Effector CD8-positive, alpha-beta T cell (primary cell): ENCODE measurements around the gene ELAVL1.
"Not testable (repeated sequence)": the region's sequence is repeated elsewhere in the genome, so short reads cannot be mapped to it uniquely, and the experiment has no call there.

Source experiments
- DNase-seq: peaks from one replicate; lab custom pipeline; 2025; lab: John Stamatoyannopoulos, UW

The ELAVL1 gene

DNA sequence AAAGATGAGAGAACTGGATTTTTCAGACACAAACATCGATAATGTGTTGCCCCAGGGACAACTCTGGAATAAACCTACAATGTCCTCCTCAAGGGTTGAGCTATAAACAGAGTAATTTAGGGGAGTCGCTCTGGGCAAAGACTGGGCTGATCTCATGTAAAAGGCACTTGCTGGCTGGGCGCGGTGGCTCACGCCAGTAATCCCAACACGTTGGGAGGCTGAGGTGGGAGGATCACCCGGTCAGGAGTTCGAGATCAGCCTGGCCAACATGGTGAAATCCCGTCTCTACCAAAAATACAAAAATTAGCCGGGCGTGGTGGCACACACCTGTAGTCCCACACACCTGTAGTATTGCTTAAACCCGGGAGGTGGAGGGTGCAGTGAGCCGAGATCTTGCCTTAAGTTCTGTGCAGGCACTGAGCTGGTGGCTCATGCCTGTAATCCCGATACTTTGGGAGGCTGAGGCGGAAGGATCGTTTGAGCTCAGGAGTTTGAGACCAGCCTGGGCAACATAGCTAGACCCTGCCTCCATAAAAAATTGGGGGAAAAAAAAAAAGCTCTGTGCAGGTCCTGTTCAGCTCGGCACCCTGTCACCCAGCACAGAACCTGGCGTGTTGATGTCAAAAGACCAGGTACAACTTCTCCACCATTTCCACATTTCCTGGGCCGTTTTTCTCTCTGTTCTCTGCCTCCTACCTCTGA is 63.4 kb downstream of the ELAVL1 start:
- no peak for DNase-seq

DNA sequence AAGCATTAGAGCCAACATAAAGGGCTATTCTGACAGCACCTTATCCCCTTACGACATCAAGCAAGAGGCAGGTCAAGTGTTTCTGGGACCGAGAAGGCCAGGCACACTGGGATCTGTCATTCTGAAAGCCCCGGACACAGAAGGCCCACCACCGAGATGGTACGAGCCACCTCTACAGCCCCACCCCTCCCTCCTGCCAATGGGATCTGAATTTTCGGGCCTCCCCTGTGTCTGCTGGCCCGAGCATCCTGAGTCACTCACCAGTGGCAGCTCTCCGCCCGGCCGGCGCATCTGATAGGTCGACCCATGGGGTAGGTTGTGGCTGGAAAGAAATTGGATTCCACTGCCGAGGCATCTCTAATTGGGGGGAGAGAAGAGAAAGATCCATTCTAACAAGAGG is 64.6 kb downstream of the ELAVL1 start:
- DNase-seq, result no peak

DNA sequence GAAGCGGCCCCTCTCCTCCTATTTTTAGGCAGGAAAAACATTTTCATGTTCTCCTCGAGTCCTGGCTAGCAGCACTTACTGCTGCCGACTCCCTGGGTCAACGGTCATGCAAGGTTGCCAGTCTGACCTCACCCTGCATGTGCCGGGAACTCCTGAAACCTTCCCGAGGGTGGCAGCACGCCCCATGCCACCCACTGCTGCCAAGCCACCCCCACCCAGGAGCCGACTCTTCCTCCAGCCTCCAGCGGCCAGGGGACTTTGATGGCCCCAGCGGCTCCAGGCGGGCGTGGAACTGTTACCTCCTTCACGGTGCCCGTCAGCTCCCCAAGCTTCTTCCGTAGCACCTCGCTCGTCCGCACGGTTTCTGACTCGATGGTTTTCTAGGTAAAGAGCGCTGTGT is 70.7 kb downstream of the ELAVL1 start:
- DNase-seq, result no peak

DNA sequence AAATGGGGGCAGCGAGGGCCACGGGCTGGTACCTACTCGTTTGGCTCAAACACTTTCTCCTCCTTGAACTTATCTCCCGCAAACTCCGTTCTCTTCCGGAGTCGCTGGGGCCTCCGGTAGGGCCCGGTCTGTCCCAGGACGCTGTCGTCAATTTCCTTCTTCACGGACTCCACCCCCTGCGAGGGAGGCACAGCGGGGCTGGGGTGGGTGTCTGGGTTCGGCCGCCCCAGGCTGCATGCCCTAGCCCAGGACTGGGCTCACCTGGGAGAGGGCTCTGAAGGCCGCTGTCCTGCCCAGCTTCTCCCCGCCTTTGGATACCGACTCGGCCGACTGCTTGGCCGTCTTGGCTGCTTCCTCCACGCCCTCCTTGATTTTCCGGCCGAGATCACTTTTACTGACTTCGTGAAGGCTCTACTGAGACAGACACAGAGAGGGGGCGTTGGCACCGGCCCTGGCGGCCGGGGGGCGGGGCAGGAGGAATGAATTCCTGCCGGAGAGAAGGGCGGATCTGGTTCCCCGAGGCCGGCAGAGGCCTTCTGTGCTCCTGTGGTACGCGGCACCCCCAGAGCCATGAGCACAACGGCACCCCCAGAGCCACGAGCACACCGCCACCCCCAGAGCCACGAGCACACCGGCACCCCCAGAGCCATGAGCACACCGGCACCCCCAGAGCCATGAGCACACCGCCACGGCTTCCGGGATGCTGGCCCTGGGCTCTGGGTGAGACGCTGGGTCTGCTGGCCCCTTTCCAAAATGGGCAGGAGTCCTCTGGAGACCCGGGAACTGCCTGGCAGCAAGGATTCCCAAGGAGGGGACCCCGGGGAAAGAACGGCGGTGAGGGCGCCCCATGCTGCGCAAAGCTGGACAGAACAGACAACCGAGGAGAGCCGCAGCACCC is 71.4 kb downstream of the ELAVL1 start:
- no peak for DNase-seq

DNA sequence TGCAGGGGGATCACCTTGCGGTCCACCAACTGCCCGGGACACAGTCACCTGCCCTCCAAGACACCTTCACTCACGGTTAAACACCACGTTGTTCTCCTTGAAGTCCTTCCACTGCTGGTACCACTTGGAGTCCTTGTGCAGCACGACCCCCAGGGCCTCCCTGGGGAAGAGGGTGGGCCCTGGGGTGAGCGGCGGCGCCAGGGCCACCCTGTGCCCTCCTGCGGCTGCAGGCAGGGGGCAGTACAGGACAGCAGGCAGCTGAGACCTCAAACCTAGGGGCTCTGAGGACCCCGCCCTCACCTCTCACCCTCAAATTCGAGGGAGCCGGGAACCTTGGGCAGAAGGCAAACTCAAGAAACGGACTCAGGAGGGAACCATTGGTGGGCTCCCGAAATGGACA is 72.0 kb downstream of the ELAVL1 start:
- no peak for DNase-seq

DNA sequence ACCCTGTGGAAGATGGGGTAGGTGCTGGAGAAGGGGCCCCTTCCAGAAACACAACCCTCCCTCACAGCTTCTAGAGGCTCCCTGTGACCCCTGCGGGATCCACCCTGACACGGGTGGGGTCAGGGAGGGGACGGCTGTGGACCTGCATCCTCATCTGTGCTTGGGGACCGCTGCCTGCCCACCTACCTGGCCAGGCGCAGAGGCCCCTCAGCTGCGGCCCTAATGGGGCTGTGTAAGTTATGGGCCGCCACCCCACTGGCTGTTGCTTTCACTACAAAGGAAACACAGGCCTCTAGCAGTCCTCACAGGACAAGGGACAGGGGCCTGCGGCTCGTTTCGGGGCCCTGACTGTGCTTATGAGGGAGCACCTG is 72.5 kb downstream of the ELAVL1 start:
- no peak for DNase-seq

DNA sequence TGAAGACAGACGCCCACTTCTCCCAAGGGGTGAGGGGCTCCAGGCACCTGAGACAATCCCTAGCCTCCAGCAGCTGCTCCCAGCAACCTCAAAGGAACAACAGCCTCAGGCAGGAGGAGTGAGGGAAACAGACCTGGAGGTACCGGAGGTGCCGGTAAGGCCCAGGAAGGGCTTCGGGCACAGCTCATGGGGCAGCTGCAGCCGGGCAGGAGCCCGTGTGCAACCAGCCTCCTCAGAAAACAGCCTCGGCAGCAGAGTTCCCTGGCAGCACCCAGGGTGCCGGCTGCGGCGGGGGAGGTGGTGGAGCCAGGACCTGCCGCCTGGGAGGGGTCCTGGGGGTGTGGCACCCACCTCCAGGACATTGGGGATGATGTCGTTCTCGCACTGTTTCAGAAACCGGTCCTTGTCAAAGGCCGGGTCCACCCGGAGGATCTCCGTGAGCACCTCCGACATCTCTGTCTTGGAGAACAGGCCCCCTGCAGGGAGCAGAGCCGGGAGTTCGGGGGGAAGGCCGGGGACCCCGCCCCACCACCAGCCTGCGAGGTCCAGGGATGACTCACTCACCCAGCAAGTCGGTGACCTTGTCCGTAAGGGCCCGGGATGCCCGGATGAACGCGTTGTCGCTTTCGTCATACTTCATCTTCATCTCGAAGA is 73.0 kb downstream of the ELAVL1 start:
- DNase-seq, result no peak

DNA sequence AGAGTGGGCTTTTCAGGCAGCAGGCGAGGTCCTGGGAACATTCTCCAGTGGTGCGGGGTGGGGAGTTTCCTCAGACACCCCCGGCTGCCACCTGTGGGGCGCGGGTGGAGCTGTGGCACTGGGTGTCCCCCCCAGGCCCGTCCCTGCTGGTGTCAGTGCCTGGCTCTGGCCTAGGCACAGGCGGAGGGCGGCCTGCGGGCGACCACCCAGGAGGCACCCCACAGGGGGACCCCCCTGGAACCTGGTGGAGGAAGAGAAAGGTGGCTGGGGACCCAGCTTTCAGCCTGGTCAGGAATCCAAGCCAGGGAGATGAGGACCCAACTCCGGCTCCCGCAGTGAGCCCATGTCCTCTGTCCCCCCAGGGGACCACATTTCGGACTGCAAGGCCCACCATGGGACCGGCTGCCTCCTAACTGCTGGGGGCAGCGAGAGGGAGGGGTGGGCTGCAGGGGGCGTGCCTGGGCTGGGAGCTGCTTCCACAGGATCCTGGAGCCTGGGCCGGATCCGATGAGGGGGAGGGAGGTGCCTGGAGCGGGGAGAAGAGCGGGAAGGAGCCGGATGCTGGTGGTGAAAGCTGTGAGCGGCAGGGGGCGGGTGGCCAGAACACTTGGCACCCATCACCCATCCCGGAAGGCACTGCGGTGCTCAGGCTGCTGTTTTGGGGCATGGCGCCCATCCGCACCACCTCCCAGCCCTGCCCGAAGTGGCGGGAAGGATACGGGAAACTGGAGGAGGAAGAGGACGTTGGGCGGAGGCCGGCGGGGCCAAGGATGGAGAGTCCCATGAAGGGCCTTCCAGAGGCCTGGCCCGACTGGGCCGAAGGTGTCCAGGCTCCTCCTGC is 74.0 kb downstream of the ELAVL1 start:
- no peak for DNase-seq

DNA sequence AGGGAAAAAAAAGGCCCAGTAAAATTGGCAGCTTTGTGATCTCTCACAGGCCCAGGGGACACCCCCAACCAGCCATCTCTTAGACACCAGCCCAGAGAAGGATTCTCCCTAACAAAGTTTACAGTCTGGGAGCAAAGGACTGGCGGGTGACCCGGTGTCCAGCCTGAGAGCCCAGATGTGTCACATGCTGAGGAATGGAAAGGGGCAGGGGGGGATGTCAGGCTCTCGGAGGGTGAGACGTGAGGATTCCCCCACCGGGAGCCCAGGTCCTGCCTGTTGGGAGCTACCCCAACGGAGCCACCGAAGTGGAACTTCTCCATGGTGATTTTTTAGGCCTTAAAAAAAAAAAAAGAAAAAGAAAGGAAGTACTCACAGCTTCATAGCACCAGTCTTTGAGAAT is 74.7 kb downstream of the ELAVL1 start:
- no peak for DNase-seq

DNA sequence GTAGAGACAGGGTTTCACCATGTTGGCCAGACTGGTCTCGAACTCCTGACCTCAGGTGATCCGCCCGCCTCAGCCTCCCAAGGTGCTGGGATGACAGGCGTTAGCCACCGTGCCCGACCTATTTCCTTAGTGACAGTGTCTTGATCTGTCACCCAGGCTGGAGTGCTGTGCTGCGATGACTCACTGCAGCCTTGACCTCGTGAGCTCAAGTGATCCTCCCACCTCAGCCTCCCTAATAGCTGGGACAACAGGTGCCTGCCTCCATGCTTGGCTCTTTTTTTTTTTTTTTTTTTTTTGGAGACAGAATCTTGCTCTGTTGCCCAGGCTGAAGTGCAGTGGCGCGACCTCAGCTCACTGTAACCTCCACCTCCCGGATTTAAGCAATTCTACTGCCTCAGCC is 75.4 kb downstream of the ELAVL1 start:
- not testable (repeated sequence) for DNase-seq

DNA sequence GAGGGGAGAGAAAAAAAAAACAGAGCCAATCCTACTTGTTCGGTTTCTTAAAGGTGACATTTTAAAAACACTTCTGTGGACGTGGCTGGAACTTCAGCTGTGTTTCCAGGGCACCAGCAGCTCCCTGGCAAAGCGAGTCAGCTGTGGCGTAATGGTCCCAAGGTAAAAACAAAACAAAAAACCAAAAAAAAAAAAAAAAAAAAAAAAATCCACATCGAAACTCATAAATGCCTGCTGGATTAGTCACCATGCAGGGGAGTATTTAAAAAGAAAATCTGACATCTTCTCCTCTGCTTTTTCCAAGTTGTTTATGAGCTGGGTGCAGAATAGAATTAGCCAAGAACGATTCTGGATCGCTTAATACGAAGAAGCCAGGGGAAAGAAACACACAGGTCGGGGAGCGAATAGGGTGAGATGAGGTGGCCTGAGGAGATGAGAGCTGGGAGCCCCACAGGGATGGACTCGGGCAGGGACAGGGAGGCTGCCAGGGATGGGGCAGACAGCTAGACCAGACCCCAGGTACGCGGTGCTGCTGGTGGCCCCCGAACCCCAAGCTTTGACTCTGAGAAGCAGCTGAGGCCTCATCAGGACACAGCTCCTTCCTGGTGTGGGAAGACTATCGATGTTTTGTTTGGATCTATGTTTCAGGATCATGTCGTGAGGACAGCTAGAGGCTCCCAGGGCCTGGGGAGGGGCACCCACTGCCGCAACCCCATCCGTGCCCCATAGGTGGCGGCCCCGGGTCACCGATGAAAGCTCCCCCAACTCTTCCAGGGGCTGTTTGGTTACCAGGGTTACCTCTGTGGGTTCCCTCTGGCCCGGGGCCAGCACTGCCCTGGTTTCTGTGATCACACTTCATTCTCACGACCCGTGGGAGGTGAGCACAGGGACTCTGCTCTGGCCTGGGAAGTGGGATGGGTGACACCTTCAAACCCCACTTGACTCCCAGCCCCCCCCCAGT is 76.4 kb downstream of the ELAVL1 start:
- peak; percentile 66 for DNase-seq

DNA sequence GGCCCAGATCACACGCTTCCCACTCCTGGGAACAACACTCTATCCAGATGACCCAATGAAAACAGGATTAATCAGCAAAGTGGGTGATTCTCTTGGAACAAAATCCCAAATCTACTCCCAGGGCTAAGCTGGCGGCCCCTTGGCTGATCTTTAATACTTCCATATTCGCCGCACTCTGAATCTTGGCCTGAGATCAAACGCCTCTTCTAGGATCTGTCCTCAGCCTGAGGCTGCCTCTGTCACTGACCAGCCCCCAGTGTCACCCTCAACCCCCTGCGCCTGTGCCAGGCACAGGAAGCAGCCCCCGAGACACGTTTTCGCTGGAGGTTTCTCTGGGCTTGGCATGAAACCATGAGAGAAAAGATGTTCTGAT is 77.1 kb downstream of the ELAVL1 start:
- no peak for DNase-seq

DNA sequence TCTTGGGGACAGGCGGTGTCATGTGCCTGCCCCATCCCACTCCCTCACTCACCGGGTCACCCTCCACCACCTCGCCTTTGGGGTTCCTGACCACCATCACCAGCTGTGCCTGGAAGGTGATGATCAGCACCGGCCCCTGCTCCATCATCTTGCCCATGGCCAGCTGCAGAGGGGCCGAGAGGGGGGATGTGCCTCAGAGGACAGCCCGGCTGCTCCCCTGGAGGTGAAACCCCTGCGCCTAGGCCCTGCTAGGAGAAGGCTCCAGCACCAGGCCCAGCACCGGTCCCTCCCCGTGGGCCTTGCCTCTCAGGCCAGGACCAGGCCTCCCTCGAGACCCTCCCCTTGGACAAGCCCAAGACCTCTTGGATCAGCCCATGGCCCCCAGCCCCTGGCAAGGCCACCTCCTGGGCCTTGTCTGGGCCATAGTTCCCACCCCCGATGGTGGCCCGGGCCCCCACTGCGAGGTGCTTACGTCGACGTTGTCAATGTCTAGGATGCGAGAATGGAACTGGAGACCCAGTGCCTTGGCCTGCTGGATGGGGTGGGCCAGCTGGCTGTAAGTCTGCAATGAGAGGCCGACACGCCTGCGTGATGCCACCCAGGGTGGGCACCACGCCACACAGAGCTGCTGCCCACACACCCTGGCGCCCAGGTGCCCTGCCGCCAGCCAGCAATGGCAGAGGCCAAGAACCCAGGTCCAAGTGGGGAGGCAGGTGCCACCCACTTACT is 77.7 kb downstream of the ELAVL1 start:
- no peak for DNase-seq

DNA sequence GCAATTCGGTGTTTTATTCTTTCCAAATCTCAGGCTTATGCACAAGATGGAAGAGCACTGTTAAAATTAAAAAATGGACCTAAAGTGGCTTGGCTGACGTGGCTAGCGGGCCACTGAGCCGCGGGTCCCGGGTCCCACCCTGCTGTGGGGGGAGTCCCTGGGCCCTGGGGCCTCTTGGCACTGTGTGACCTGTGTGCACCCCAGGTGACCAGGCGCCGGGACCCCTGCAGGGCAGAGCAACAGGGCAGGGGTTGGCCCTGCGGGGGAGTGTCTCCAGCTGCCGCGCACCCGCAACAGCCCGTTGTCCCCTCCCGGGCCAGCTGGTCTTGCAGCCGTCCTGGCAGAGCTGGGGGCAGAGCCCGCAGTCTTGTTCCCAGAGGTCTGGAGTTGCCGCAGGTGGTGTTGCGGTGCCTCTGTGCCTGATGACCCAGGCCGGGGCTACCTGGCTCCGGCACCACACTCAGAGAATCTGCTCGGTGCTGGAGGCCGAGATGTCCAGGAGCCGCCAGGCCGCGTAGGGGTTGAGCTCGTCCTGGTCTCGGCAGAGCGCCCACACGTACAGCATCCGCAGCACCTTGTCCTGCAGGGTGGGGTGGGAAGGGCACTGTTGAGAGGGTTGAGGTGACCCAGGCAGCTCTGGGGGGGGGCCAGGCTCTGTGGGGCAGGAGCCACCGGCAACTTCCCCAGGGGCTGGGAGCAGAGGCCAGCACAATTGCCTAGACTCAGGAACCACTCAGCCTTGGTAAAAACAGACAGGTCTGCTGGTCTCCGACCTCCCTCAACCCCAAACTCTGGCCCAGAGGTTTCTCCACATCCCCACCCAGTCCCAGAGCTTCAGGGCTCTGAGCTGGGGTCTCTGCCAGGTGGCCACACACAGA is 78.5 kb downstream of the ELAVL1 start:
- no peak for DNase-seq

DNA sequence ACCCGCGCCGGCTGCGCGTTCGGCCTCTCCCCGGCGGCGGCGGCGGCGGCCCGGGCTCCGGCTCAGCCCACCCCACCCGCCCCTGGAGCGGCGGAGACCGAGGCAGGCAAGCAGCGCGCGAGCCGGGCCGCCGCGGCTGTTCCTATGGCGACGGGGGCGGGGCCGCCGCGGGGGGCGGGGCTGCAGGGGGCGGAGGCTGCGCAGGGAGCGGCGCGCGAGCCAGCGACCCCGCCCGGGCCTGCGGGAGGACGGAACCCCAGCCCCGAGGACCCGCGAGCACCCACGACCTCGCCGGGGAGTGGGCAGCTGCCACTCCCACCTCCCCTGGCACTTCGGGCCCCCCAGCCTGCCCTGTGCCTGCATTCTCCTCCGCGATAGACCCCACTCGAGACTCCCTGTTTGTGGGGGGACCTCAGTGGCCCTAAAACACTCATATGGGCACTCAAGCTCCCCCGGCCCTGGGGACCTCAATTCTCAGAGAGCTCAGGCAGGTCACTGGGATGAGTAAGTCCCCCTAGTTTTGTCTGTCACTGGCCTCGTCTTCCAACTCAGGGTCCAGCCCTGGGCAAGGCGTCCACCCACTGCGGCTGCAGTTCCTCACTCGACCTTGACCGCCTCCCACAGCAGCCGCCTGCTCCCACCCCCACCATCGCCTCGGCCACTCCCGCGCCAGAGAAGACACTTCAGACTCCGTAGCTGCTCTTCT is 79.3 kb downstream of the ELAVL1 start, which contains the start of gene CTXN1:
TSS of gene CTXN1 (minus strand) at position 115 of the 706 bp plus-strand sequence. CDS start 597 bp downstream, outside the sequence.
- DNase-seq, result peak; percentile 68

DNA sequence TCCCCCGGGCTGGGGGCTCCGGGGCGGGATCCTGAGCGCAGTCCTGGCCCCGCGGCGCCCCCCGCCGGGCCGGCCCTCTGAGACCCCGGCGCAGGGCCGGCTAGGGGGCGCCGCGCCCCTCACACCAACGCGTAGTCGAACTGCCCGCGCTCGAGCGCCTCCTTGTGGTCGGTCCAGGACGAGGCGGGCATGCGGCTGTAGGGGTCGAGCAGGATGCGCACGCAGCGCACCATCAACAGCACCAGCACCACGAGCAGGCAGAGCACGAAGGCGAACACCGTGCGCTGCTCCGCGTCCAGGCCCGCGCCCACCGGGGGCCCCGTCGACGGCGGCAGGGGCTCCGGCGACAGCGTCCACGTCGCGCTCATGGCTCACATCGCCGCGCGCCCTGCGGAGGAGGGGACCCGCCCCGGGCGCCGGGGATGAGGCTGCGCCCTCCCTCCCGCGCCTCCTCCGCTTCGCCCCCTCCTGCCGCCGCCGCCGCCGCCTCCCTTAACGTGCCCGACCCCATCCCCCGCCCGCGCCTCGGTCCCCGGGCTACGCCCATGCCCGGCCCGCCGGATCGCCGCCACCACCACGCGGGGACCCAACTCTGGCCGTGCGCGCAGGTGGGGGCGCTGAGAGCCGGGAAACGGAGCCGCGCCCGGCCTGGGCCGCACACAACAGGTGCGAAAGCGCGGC is 80.1 kb downstream of the ELAVL1 start:
- DNase-seq, result peak; percentile 70

DNA sequence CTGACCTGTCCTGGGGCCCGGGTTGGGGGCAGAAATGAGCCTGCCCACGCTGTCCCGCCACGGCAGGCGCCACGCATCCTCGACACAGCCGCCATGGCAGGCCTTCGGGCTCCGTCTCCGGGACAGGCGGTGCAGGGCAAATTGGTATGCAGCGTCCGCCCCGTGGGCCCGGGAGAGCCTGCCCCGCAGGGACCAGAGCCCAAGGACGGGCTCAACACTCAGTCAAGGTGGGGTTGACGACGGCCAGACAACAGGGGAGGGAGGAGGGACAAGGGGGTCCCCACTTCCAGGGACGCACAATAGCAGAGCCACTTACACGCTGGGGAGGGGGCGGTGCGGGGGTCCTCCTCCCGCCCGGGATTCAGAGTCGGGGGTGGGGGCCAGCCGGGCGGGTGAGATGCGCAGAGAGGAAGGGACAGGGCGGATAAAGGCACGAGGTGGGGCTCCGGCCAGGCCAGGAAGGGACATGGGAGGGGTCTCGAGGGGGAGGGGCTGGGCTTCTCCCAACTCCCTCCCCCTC is 80.7 kb downstream of the ELAVL1 start:
- no peak for DNase-seq
